Measurements from ENCODE around the gene GBA2.

- TF ChIP-seq CTCF (IDR thresholded peaks at IDR 0.05), result no peak
- TF ChIP-seq POLR2A (IDR thresholded peaks at IDR 0.05), result no peak
Measured at GRCh38 chr9:35738186-35738585, 10.8 kb downstream of the GBA2 start.

Data from thyroid gland (tissue), 4 donors.